HepG2 (cell line): ENCODE measurements around the gene EXOC6B. TPM values are rescaled to one million over a fixed set of nuclear protein-coding genes. Genes with fewer than 3 reads are reported as not detected.

Source experiments
- ADNP ChIP-seq: sonication (generic); formaldehyde crosslinking; IDR thresholded peaks from 2 replicates; pipeline ENCODE4 v1.4.0; 2020; ENCODE audit warnings: missing genetic modification reagents
- AKAP8 ChIP-seq: sonication (generic); formaldehyde crosslinking; IDR thresholded peaks from 2 replicates; pipeline ENCODE4 v1.5.1; 2020; ENCODE audit warnings: mild to moderate bottlenecking, missing genetic modification reagents
- CBX5 ChIP-seq: sonication (generic); formaldehyde crosslinking; IDR thresholded peaks from 2 replicates; pipeline ENCODE4 v1.4.0; 2020; ENCODE audit warnings: missing genetic modification reagents, borderline replicate concordance
- CENPT ChIP-seq: sonication (generic); formaldehyde crosslinking; IDR thresholded peaks from 2 replicates; pipeline ENCODE4 v1.8.0; 2022; ENCODE audit warnings: low read depth, mild to moderate bottlenecking, moderate library complexity, missing genetic modification reagents
- NKX3-1 ChIP-seq: sonication (generic); formaldehyde crosslinking; IDR thresholded peaks from 2 replicates; pipeline ENCODE4 v1.5.0; 2020; ENCODE audit warnings: missing genetic modification reagents
- ZBTB3 ChIP-seq: sonication (generic); formaldehyde crosslinking; IDR thresholded peaks from 2 replicates; pipeline ENCODE4 v1.4.0; 2020; ENCODE audit warnings: low read depth, mild to moderate bottlenecking, moderate library complexity, missing genetic modification reagents, borderline replicate concordance
- ZNF230 ChIP-seq: sonication (generic); formaldehyde crosslinking; IDR thresholded peaks from 2 replicates; pipeline ENCODE4 v1.4.0; 2020; ENCODE audit warnings: mild to moderate bottlenecking, missing genetic modification reagents
- ZNF235 ChIP-seq: sonication (generic); formaldehyde crosslinking; IDR thresholded peaks from 2 replicates; pipeline ENCODE4 v1.8.1; 2023; ENCODE audit warnings: mild to moderate bottlenecking, missing genetic modification reagents, borderline replicate concordance
- ZSCAN12 ChIP-seq: sonication (generic); formaldehyde crosslinking; IDR thresholded peaks from 2 replicates; pipeline ENCODE4 v1.9.0; 2021; ENCODE audit warnings: mild to moderate bottlenecking, missing genetic modification reagents
- polyA plus RNA-seq, 8 experiments: library from polyadenylated mRNA; depleted of rRNA in 3 of 8; stranded (reverse) in 7 of 8; unstranded in 1 of 8; fragments of >200 nt; fragmentation: Illumina TruSeq in 4 of 8; extraction: Trizol in 4 of 8; gene quantifications; 2 replicates each; pipeline versions ENCODE4 v1.2.1 to v1.2.3, GENCODE V29; 2011 to 2016; ENCODE audit warnings: low read depth in 4 of 8, missing spikeins in 1 of 8, mixed read lengths in 1 of 8; ENCODE audit not compliant: insufficient read depth in 1 of 8
- total RNA-seq, 5 experiments: library from RNA; depleted of rRNA; stranded (reverse); fragments of >200 nt; fragmentation: Illumina TruSeq; extraction: Trizol; gene quantifications; 2 replicates each; pipeline ENCODE4 v1.2.3, GENCODE V29; 2016; ENCODE audit warnings: low read depth in 1 of 5
- TF ChIP-seq, protein P1 (sequence below): sonication (generic); formaldehyde crosslinking; conservative IDR thresholded peaks from 2 replicates; pipeline ENCODE4 v1.4.0; 2020; ENCODE audit warnings: missing genetic modification reagents
- TF ChIP-seq, protein P2 (sequence below): sonication (generic); formaldehyde crosslinking; IDR thresholded peaks from 2 replicates; pipeline ENCODE4 v1.8.0; 2022; ENCODE audit warnings: mild to moderate bottlenecking, missing genetic modification reagents, moderate library complexity

The EXOC6B gene
- total and polyA plus RNA-seq, 2 of the 13 experiments (the other 11 are each of a cell fraction or from before 2014, with no cell fraction given), result 9.1 to 15.9 TPM

DNA sequence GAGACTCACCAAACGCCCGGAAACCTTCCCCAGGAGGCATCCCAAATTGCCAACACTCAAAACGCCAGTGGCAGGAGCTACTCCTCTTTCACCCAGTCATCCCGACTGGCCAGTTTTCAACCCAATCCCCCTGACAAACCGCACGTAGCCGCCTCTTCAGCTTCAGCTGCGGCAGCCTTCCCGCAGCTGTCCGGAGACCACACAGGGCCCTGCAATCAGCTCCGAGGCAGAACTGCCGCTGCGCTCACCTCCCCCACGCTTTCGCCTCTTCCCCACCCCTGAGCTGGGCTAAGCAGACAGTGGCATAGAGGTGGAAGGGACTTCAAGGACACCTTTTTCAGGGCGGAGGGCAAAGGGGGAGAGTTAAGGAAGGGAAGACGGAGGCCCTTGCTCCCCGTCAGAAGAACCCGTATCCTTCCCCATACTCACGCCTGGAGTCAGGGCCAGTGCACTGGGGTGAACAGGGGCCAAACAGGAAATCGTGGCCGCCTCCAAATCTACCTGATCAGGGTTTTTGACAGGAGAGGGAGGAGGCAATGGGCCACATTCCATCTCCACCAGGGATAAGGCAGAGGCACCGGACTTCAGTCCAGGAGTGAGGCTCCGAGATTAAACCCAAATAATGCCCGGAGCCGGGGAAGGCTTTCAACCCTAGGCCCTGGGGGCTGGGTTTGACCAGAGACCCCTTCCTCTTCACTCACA, 695.0 kb downstream of the EXOC6B start (continued):
- TF ChIP-seq, protein P1, sequence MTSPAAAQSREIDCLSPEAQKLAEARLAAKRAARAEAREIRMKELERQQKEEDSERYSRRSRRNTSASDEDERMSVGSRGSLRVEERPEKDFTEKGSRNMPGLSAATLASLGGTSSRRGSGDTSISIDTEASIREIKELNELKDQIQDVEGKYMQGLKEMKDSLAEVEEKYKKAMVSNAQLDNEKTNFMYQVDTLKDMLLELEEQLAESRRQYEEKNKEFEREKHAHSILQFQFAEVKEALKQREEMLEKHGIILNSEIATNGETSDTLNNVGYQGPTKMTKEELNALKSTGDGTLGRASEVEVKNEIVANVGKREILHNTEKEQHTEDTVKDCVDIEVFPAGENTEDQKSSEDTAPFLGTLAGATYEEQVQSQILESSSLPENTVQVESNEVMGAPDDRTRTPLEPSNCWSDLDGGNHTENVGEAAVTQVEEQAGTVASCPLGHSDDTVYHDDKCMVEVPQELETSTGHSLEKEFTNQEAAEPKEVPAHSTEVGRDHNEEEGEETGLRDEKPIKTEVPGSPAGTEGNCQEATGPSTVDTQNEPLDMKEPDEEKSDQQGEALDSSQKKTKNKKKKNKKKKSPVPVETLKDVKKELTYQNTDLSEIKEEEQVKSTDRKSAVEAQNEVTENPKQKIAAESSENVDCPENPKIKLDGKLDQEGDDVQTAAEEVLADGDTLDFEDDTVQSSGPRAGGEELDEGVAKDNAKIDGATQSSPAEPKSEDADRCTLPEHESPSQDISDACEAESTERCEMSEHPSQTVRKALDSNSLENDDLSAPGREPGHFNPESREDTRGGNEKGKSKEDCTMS (CRISPR knock-in tag), result no peak
- no peak for TF ChIP-seq NKX3-1 (CRISPR knock-in tag)
- TF ChIP-seq ADNP (CRISPR knock-in tag), result no peak
- no peak for TF ChIP-seq CBX5 (CRISPR knock-in tag)
- TF ChIP-seq ZSCAN12, result no peak
- no peak for TF ChIP-seq AKAP8
- TF ChIP-seq, protein P2, sequence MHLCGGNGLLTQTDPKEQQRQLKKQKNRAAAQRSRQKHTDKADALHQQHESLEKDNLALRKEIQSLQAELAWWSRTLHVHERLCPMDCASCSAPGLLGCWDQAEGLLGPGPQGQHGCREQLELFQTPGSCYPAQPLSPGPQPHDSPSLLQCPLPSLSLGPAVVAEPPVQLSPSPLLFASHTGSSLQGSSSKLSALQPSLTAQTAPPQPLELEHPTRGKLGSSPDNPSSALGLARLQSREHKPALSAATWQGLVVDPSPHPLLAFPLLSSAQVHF (CRISPR knock-in tag), result no peak
- TF ChIP-seq ZNF235 (CRISPR knock-in tag), result no peak
- no peak for TF ChIP-seq ZBTB3
- TF ChIP-seq CENPT (CRISPR knock-in tag), result no peak
- TF ChIP-seq ZNF230 (CRISPR knock-in tag), result no peak
